HEK293T (cell line): ENCODE measurements around the gene SPSB2.

ENCODE experiments used
- BHLHE40 ChIP-seq: fragments of 450-650 bp; IDR thresholded peaks from 2 replicates; pipeline ENCODE4 v1.6.1; 2016; ENCODE audit warnings: mild to moderate bottlenecking, moderate library complexity, borderline replicate concordance
- CTBP1 ChIP-seq: fragments of 450-650 bp; IDR thresholded peaks from 2 replicates; pipeline ENCODE4 v1.6.1; 2016; ENCODE audit warnings: borderline replicate concordance
- FOXA1 ChIP-seq: fragments of 450-650 bp; IDR thresholded peaks from 2 replicates; pipeline ENCODE4 v1.6.1; 2016; ENCODE audit warnings: mild to moderate bottlenecking
- L3MBTL2 ChIP-seq: fragments of 450-650 bp; conservative IDR thresholded peaks from 2 replicates; pipeline ENCODE4 v1.6.1; 2016; ENCODE audit warnings: mild to moderate bottlenecking
- SP1 ChIP-seq: fragments of 450-650 bp; IDR thresholded peaks from 2 replicates; pipeline ENCODE4 v1.6.1; 2017
- TARDBP ChIP-seq: fragments of 450-650 bp; IDR thresholded peaks from 2 replicates; pipeline ENCODE4 v1.6.1; 2016

GRCh38 chr12:6888360-6888759 is 15.3 kb upstream of the SPSB2 start:
- TF ChIP-seq FOXA1 = no peak
- no peak for TF ChIP-seq L3MBTL2
- TF ChIP-seq BHLHE40 = no peak
- no peak for TF ChIP-seq SP1
- TF ChIP-seq TARDBP = no peak
- no peak for TF ChIP-seq CTBP1
